Astrocyte (in vitro differentiated cells and primary cell): Measurements from ENCODE around the gene TEX2.

Experiments
- CTCF ChIP-seq: IDR thresholded peaks from 2 replicates; pipeline ENCODE4 v1.5.1; 2011; ENCODE audit warnings: low read depth, mild to moderate bottlenecking, inconsistent platforms, low read length, moderate library complexity; ENCODE audit not compliant: insufficient read depth
- EZH2 ChIP-seq: IDR thresholded peaks from 2 replicates; pipeline ENCODE4 v1.6.1; 2012; ENCODE audit warnings: mild to moderate bottlenecking, low read length, inconsistent platforms; ENCODE audit not compliant: insufficient read depth

- TF ChIP-seq CTCF (no peak), EZH2 (no peak)
Measured at GRCh38 chr17:64180089-64181073, 82.7 kb downstream of the TEX2 start.
